ENCODE measurements around the gene DENND4C.

Gene DENND4C

GRCh38 chr9:19231904-19232822 is 1.7 kb downstream of the DENND4C start:
- peak overlapping the region; percentile 73 for H3K4me3 ChIP-seq (ENCODE audit: low read length)
- H3K9me3 ChIP-seq (replicated peaks; ENCODE audit: insufficient read depth, low read length): no peaks in the 10 kb centered on the region
- no peaks in the 10 kb centered on the region for H3K9me2 ChIP-seq (replicated peaks; ENCODE audit: insufficient read depth, low read length)
- H3K27me3 ChIP-seq (replicated peaks; ENCODE audit: insufficient read depth, low read length): no peaks in the 10 kb centered on the region
- no peak for DNase-seq
- H2AFZ ChIP-seq (ENCODE audit: low read length): no peak overlapping the region
- peaks cover 10% of the 10 kb centered on the region for H3F3A ChIP-seq (ENCODE audit: insufficient read depth, low read length)
- H3K4me2 ChIP-seq (ENCODE audit: low read depth, low read length): peak overlapping the region; percentile 76
- no peak for TF ChIP-seq CTCF (IDR thresholded peaks at IDR 0.05; ENCODE audit: low read length)
- TF ChIP-seq EZH2phosphoT487 (IDR thresholded peaks at IDR 0.05; ENCODE audit: low read length): no peak
- TF ChIP-seq EZH2 (optimal IDR thresholded peaks at IDR 0.05; ENCODE audit: low read depth, low read length): no peak
- peak overlapping the region; percentile 81; the same call in 1 of the 2 replicates for H3K27ac ChIP-seq (ENCODE audit: low read length)
- H3K79me2 ChIP-seq (ENCODE audit: low read length): peaks cover 56% of the 10 kb centered on the region
- H3K4me1 ChIP-seq (ENCODE audit: low read length): no peaks in the 10 kb centered on the region
- no peaks in the 10 kb centered on the region for H3K36me3 ChIP-seq (replicated peaks; ENCODE audit: insufficient read depth, low read length)
- H4K20me1 ChIP-seq (ENCODE audit: insufficient read depth, low read length): no peaks in the 10 kb centered on the region
- H3K9ac ChIP-seq (ENCODE audit: low read length): peak overlapping the region; percentile 81

DNA sequence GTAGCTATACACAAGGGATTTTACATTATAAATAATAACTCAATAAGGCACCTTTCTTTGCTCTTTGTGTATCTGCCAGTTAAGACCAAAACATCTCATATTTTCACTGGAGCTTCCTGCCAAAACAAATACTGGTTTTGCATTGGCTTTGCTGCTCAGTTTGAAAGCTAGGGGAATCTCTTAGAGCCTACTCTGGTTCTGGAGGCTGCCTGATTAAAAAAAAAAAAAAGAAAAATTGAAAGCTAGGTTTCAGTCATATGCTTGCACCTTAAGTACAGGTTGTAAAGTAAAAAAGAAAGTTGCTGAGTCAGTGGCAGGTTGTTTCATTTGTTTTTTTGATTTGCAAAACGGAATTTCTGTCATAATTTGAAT is 2.3 kb downstream of the DENND4C start:
- Histone ChIP-seq H3K4me2 (ENCODE audit: low read depth, low read length) (peak overlapping the region; percentile 76), H3K36me3 (replicated peaks; ENCODE audit: insufficient read depth, low read length) (no peaks in the 10 kb centered on the region), H3K9ac (ENCODE audit: low read length) (peak overlapping the region; percentile 81; the same call in 1 of the 2 replicates), H4K20me1 (ENCODE audit: insufficient read depth, low read length) (no peaks in the 10 kb centered on the region), H3K4me1 (ENCODE audit: low read length) (no peaks in the 10 kb centered on the region), H3K79me2 (ENCODE audit: low read length) (peaks cover 62% of the 10 kb centered on the region), H3K9me3 (replicated peaks; ENCODE audit: insufficient read depth, low read length) (no peaks in the 10 kb centered on the region), H2AFZ (ENCODE audit: low read length) (no peak overlapping the region), H3F3A (ENCODE audit: insufficient read depth, low read length) (peaks cover 10% of the 10 kb centered on the region), H3K27me3 (replicated peaks; ENCODE audit: insufficient read depth, low read length) (no peaks in the 10 kb centered on the region), H3K4me3 (ENCODE audit: low read length) (peak overlapping the region; percentile 73), H3K27ac (ENCODE audit: low read length) (peak overlapping the region; percentile 66; the same call in 1 of the 2 replicates), H3K9me2 (replicated peaks; ENCODE audit: insufficient read depth, low read length) (no peaks in the 10 kb centered on the region)
- peak; percentile 75 for DNase-seq
- TF ChIP-seq CTCF (IDR thresholded peaks at IDR 0.05; ENCODE audit: low read length) (no peak), EZH2phosphoT487 (IDR thresholded peaks at IDR 0.05; ENCODE audit: low read length) (no peak)

GRCh38 chr9:19233344-19233743 is 2.9 kb downstream of the DENND4C start:
- peak; percentile 6 for DNase-seq
- no peak overlapping the region for H2AFZ ChIP-seq (ENCODE audit: low read length)
- no peaks in the 10 kb centered on the region for H3K9me2 ChIP-seq (replicated peaks; ENCODE audit: insufficient read depth, low read length)
- no peaks in the 10 kb centered on the region for H4K20me1 ChIP-seq (ENCODE audit: insufficient read depth, low read length)
- H3K9ac ChIP-seq (ENCODE audit: low read length): peak overlapping the region; percentile 28; the same call in 1 of the 2 replicates
- peaks cover 65% of the 10 kb centered on the region for H3K79me2 ChIP-seq (ENCODE audit: low read length)
- H3K27me3 ChIP-seq (replicated peaks; ENCODE audit: insufficient read depth, low read length): no peaks in the 10 kb centered on the region
- H3K4me3 ChIP-seq (ENCODE audit: low read length): peak overlapping the region; percentile 73
- no peaks in the 10 kb centered on the region for H3K9me3 ChIP-seq (replicated peaks; ENCODE audit: insufficient read depth, low read length)
- H3K4me2 ChIP-seq (ENCODE audit: low read depth, low read length): peak overlapping the region; percentile 76
- TF ChIP-seq EZH2phosphoT487 (IDR thresholded peaks at IDR 0.05; ENCODE audit: low read length) (no peak), CTCF (IDR thresholded peaks at IDR 0.05; ENCODE audit: low read length) (no peak), EZH2 (optimal IDR thresholded peaks at IDR 0.05; ENCODE audit: low read depth, low read length) (no peak)
- no peaks in the 10 kb centered on the region for H3K36me3 ChIP-seq (replicated peaks; ENCODE audit: insufficient read depth, low read length)
- no peaks in the 10 kb centered on the region for H3K4me1 ChIP-seq (ENCODE audit: low read length)
- H3F3A ChIP-seq (ENCODE audit: insufficient read depth, low read length): peaks cover 10% of the 10 kb centered on the region
- H3K27ac ChIP-seq (ENCODE audit: low read length): peak overlapping the region; percentile 66; the same call in 1 of the 2 replicates
